GM21526 (cell line): ENCODE measurements around the gene ALPK1.
"Not testable (repeated sequence)": the region's sequence is repeated elsewhere in the genome, so short reads cannot be mapped to it uniquely, and the experiment has no call there.

Source experiments
- ATAC-seq: cut with Tn5 transposase; IDR thresholded peaks from one replicate; pipeline ENCODE4 v1.9.1; 2021; ENCODE audit warnings: moderate library complexity; ENCODE audit not compliant: unreplicated experiment, low FRiP score

ALPK1 gene

DNA sequence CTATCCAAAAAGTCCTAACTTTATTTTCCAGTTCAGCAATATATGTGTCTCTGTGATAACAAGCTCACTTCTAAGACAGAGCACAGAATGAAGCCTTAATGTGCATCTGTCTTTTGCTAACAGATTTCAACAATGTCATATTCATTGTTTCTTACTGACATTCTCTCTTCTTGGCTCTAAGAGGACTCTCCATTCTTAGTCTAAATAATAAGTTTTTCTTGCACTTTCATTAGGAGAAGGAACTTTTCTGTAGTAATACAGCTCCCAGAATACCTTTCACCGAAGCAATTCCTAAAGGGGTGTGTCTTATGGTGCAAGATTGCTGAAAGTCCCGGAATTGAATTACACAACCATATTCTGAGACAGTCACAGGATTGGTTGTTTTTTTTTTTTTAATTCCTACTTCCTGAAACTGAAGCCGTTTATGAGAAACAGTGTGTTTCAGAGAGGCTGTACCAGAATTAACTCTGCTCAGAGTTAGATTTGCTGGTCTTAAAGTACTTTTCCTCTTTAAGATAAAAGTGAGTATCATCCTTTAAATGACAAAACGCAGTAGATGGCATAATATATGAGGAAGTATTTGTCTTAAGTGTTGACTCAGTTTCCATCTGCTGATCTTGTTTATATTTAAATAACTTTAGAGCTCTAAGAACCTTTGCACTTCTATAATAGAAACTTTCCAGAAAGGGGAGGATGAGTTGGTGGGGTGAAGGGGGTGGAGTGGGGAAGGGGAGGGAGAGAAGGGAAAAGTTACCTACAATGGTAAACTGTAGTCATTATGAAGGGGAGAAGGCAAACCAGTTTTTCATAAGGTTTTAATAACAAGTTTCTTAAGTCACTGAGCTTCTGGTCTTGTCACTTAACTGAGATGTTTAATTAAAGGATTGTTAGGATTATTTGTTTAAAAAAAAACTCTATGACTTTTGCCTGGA, at the start of gene ALPK1:
ALPK1 (plus strand) TSS at position 421 of the 932 bp plus-strand sequence.
- peak; percentile 66 for ATAC-seq

DNA sequence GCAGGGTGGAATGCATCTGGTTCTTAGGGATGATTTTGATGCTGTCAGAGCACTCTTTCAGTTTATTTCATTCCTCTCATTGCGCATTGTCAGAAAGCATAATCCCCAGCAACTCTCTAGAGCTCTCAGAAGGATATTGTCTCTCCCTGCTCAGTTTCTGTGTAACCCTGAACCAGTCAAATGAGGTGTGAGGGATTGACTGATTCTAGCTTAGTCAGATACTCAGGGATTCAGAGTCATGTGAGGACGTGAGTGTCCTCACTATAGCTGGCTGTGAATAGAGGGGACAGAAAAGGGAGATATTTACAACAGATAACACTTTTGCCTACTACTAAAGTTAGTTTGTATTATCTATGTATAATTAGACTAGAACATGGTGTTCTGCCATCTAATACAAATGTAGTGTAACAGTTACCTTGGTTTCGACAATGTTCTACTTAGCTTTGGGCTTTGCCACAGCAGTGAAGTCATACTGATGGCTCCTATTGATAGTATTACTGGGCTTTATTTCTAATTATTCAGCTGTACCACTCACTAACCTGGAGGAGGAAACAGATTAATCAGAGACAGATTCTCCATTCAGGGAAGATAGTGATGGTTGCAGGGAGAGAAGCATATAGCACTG, 46.0 kb upstream of the ALPK1 start:
- no peak for ATAC-seq

DNA sequence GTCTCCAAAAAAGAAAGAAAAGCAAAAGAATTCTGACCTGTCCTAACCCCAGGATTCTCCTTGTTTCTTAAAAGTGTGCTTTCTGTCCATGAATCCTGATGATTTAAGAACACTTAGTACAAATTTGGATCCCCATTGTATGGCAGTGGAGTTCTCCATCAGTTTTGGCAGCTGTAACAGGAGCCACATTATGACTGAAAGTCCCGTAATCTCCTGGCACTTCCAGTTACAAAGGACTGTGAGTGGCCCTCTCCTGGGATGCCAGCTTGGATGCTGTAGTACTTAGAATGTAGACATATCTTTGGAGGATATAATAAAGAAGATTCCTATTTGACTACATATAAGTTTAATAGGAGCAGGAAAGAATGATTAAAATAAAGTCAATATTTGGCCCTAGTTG, 44.9 kb upstream of the ALPK1 start:
- no peak for ATAC-seq

DNA sequence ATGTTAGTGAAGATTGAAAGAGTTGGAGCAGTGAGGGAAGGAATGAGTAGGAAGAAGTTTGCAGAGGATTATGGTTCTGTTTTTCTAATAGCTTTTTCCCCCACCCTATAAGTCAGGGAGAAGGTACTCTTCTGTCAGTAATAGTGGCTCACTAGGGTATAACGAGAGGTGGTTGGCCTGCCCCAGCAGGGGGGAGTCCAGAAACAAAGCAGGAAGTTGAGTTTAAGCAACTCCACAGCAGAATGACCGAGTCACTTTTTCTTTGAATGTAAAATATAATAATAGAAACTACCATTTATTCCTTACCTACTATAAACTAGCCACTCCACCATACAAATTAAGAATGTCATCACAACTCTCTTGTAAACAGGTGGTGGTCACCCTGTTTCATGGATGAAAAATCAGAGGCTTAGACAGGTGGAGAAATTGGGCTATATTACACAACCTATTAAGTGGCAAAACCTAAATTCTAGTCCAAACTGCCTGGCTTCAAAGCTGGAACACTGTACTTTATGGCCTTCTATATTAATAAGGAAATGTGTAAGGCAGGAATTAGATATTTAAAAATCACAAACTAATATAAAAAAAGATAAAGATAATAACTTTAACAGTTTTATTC, 43.7 kb upstream of the ALPK1 start:
- peak; percentile 64 for ATAC-seq

DNA sequence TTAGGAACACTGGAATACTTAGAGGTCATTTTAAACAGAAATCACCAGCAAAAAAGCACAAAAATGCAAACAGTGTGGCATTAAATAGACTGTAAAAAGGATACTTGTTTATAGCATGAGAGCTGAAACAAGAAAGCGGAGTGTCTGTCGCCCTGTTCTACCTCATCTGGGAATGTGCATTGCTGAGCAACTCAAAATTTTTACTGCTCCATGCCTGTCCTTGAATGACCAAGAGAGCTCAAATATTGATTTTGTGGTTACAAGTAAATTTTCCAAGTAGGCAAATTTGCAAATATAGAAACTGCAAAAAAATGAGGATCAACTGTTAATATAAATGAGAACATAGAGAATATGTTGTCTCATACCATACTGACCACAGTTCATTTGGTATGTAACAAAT, 40.1 kb upstream of the ALPK1 start:
- no peak for ATAC-seq

DNA sequence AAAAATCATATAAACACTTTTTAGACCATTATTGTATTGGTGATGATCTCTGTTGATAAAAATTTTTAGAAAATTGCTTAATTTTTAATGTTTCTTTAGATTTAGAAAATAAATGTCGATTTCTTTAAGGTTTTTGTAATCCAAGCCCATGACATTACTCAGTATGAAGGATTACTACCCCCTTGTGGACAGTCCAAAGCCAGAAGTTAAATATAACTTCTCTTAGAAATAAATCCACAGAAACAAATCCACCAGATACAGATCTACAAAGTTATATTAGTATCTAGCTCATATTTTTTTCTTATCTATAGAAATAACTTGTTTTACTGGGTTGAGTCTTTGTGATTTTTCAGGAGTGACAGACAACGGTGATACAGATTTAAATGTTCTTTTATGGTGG, 30.3 kb upstream of the ALPK1 start:
- no peak for ATAC-seq

DNA sequence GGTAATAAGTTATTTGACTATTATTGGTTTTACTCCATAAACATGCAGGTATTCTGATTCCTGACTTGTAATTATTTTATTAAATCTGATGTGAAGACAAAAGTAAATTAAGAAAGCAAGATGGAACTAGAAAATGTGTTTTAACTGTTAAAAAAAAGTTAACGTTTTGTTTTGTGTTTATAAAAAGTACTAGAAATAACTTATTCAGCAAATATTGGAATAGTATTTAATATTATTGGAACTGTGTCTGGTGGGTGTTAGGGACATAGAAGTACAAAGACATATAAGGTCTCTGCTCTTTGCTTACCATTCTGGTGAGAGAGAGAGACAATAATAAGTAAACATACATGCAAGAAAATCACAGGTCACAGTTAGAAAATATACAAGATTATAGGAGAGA, 27.1 kb upstream of the ALPK1 start:
- no peak for ATAC-seq

DNA sequence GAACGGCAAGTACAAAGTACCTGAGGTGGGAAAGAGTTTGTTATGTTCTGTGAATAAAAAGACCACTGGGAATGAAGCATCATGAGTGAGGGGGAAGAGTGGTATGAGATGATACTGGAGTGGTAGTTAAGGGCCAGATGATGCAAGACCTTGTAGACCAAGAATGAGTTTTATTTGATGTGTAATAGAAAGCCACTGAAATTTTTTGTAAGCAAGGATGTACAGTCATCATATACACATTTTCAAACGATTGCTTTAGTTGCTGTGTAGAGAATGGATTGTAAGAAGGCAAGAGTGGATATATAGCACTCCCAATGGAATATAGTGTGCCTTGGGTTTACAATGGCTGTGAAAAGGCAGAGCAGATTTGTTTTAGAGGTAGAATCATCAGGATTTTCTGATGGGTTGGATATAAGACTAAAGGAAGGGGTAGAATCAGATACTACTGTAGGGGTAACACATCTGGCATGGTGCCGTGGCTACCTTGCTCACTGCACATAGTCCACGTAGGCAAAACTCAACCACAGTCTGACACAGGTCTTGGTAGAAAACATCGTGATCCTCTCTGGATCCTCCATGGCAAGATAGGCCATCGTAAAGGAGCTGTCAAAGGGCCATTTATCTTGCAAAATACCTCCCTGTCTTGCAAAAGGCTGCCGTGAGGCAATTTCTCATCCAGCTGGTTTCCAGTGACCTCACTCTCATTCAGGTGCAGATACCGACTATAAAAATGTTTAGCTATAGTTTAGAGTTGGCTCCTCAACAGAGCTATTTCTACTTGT, 26.3 kb upstream of the ALPK1 start:
- no peak for ATAC-seq

DNA sequence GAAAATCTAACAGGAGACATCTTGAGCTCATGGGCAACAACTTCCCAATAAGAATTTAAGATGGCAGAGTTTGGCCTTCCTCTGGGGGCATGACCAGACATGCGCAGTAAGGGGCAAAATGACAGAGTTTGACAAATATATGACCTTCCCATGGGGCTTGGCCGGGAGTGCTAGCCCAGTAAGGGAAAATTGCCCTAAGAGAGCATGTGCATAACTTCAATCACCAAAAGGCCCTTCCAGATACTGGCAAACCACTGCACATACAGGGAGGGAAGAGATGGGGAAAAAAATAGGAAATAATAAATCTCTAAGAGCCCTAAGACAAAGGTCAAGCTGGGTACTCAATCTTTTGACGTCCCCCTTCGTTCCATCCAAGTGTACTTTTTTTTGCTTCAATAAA, 24.9 kb upstream of the ALPK1 start:
- no peak for ATAC-seq

DNA sequence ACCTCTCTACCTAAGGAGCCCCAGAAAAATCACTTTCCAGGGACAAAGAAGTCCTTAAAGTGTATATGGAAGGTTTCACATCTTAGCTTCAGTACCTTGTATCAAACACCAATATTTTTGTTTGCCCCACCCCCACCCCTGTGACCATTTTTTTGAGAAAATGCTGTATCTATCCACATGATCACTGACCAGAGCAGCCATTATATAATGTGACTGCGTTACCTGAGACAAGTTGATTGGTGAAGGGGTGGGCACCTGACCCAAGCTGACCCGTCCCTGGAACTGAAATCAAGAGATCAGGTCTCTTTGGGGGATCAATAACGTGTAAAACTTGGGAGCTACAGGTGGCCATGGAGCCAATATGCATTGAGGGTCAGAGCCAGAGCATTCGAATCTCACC, 22.2 kb upstream of the ALPK1 start:
- no peak for ATAC-seq

DNA sequence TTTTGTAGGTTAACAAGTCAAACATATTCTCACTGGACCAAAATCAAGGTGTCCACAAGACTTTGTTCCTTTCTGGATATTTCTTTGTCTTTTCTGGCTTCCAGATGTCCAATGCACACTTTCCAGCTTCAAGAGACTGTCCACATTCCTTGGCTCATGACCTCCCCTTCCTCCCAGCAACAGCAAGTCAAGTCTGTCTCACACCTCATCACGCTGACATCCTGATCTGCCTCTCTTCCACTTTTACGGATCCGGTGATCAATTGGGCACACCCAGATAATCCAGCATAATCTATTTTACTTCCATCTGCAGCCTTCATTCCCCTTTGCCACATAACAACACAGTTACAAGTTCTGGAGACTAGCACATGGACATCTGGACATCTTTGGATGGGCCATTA, 21.1 kb upstream of the ALPK1 start:
- ATAC-seq = no peak

DNA sequence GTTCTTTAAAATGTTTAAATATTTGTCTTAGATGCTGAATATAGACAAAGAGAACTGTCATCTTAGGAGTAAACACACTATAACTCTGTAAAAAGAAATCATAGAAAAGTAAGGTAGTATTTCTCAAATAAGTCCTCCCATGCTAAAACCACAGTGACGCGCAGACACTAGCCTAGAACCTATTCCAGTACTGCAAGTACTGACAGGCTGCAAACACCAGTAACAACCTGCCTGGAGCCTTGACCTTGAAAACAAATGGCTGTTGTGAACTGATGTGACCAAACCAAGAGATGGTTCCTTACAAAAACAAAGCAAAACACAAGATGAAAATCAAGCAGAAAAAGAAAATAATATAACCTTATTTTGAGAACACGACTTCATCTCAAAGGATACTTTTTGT, 19.9 kb upstream of the ALPK1 start:
- no peak for ATAC-seq

DNA sequence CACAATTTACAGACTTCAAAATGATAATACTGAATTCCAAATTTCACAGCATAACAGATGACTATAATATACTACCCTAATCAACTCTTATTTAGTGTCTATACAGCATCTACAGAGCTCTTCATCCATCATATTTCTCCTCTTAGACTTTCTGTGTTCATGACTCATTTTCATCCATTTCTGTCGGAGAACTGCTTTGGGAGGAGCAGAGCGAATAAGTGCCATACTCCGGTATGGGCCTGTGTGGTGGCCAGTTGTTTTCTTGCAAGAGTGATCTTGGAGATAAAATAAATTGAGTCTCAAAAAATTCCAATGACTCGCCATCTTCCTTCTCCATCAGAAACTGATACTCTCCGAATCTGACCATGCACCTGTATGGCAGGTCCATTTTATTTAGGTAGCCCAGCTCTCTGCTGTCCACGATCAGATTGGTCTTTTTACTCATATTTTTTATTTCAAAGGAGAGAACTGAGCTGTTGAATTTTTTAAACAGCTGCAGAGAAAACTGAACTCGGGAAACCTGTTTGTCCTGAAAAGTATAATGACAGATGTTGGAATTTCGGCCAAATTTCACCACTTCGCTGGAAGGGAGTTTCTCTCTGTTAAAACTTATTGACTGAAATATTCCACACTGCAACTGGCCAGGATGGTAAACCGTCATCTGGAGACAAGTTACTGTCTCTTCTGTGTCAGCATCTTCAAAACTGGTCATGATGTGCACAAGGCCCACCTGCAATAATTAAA, 19.3 kb upstream of the ALPK1 start:
- no peak for ATAC-seq

DNA sequence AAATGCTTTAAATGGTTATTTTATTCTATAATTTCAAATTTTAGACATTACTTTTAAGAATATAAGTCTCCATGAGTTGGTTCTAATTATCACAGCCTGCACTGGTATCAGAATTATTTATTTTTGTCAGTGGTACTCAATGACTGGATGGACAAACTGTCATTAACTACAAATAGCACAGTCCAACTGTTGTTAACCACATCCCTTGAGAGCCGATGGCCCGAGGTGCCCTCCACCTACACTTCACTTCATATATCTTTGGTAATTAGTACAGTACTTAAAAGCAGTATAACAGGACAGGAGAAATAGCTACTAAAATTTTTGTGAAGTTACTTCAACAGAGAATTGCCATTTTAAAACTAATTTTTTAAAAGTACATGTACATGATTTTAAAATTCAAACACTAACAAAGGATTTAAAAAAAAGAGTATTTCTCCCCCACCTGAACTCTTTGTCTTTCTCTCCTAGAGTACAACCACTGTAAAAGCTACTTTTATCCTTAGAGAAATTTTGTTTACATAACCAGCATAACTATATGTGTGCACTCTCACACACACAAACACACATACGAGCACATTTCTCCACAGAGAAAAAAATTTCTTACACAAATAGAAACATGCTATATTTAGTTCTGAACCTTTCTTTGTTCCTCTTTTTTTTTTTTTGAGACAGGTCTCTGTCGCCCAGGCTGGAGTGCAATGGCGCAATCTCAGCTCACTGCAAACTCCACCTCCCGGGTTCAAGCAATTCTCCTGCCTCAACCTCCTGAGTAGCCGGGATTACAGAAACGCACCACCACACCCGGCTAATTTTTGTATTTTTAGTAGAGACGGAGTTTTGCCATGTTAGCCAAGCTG, 17.9 kb upstream of the ALPK1 start:
- ATAC-seq = peak; percentile 51

DNA sequence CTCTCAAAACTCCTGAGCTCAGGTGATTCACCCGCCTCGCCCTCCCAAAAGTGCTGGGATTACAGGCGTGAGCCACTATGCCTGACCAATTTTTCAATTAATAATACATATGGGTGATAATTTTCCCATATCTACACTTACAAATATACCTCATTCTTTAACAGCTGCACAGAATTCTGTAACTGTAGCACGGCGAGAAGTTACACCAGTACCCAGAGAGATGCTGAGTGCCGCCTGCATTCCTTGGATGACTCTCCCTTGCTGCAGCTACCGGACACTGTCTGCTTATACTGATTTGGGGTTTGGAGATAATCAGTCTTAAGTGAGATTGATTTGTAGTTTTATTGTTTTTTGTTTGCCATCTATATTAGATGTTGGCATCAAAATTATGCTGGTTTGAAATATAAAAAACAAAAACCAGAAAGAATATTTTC, 17.3 kb upstream of the ALPK1 start:
- peak; percentile 19 for ATAC-seq

DNA sequence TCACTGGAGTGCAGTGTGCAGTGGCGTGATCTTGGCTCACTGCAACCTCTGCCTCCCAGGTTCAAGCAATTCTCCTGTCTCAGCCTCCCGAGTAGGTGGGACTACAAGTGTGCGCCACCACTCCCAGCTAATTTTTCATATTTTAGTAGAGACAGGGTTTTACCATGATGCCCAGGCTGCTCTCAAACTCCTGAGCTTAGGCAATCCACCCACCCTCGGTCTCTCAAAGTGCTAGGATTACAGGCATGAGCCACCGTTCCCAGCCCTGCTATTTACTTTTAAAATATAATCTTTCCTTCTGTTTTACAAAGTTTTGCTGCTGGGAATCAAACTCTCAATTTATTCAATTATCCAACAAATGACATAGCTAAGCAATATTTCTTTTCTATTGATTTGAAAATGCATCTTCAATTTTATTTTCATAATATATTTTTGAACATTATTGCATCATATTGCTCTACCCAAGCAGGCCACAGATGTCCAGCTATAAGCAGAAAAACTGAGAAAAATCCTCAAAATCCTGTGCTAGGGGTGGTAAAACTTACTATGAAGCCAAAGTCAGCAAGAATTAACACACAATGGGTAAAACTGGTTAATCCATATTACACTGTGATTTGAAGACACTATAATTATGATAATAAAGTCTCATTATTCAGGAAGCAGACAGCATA, 16.6 kb upstream of the ALPK1 start:
- no peak for ATAC-seq

DNA sequence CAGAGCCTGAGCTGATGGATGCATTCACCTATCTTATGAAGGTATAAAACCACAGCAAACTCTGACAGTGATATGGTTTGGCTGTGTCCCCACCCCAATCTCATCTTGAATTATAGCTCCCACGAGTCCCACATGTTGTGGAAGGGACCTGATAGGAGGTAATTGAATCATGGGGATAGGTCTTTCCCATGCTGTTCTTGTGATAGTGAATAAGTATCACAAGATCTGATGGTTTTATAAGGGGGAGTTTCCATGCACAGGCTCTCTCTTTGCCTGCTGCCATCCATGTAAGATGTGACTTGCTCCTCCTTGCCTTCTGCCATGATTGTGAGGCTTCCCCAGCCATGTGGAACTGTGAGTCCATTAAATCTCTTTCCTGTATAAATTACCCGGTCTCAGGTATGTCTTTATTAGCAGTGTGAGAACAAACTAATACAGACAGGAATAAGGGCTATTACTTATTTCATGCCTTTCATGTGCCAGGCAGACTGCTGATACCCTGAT, 15.2 kb upstream of the ALPK1 start:
- ATAC-seq = not testable (repeated sequence)

DNA sequence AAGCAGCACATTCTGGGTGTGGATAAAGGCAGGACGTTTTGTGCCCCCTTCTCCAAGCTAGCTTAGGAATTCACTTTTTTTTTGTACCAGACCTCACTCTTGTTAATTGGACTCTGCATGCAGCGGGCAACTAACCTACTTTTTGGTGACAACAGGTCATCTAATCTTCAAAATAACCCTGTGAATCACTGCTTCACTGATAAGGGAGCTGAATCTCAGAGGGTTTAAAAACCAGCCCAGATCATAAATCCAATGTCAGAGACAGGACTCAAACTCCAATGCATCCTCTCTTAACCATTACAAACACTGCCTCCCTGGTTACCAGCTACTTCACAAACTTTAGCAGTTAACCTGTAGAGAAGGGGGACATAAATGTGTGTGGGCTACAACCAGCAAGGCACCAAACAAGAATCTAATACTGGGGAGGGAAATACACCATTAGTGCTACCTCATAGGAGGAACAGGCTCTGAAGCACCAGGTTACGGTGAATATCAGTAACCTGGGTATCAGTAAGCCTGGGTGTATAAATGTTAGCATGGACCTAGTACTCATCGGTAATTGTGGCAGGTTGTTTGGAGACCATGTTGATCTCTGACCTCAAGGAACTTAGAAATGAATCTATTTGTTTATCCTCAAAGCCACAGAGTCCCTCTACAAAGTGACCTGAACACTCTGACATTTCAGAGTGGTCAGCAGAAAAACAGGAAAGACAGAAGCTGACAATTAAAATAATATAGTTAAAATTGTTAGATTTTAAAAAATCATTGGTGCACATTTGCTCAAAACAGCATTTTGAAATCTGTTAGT, 14.1 kb upstream of the ALPK1 start:
- no peak for ATAC-seq
